ENCODE data around the gene CHGA.

GRCh38 chr14:92924247-92924646 lies 1.3 kb downstream of the CHGA start:
- TF ChIP-seq CTCF (IDR thresholded peaks at IDR 0.05; ENCODE audit: insufficient read depth, low read length) (no peak), REST (IDR thresholded peaks at IDR 0.05; ENCODE audit: insufficient replicate concordance, low read depth) (no peak)

Data from HL-60 (cell line).